ENCODE results near the gene HIP1.

DNA sequence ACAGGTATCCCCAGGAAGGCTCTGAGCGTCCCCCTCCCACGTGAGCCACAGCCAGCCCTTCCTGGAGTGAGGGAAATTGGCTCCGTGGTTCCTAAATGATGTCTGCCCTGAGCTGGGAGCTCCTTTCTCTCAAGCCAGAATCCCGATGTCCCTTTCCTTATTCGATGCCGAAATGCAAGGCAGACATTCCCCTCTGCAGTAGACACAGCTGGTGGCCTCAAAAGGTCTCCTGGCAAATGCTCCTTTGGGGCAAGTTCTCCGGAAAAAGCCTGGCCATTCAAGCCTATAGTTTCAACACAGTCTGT lies 98.9 kb downstream of the HIP1 start:
- TF ChIP-seq GATA2 (IDR thresholded peaks at IDR 0.05; ENCODE audit: low read depth, low read length) (no peak), GATA3 (IDR thresholded peaks at IDR 0.05; ENCODE audit: low read depth, low read length) (no peak)

Data from SH-SY5Y (cell line).